Medulla oblongata (tissue), 1 donor: ENCODE data around the gene BPIFA1.
A peak's percentile ranks its signal among the peaks of the same experiment; 100 is the strongest.

Source experiments
- DNase-seq: peaks from one replicate; pipeline ENCODE4 v3.0.0-alpha.2; 2015; ENCODE audit errors: extremely low spot score

BPIFA1 gene

DNA sequence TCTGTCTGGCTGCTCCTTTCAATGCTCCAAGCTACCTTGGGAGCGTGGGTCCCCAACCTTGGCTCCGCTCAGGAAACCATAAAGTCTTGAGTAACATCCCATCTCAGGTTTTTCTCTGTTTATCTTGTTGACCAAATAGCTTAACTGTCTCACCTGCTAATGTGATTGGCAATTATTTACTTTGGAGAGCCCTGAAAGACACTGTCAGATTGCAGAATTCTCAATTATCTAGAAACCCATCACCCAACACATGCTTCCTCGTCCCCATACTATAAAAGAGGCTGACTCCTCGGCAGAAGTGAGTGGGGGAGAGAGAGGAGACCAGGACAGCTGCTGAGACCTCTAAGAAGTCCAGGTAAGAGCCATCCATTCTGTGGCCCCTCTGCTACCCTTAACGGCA, at the start of gene BPIFA1:
Gene BPIFA1 (plus strand): TSS at position 301 of the 400 bp plus-strand sequence. CDS start 1,716 bp downstream, outside the sequence.
- DNase-seq: no peak

- no peak for DNase-seq
Measured at GRCh38 chr20:33187491-33187890, 48.3 kb upstream of the BPIFA1 start.

GRCh38 chr20:33188421-33188820, 47.4 kb upstream of the BPIFA1 start:
- no peak for DNase-seq

DNA sequence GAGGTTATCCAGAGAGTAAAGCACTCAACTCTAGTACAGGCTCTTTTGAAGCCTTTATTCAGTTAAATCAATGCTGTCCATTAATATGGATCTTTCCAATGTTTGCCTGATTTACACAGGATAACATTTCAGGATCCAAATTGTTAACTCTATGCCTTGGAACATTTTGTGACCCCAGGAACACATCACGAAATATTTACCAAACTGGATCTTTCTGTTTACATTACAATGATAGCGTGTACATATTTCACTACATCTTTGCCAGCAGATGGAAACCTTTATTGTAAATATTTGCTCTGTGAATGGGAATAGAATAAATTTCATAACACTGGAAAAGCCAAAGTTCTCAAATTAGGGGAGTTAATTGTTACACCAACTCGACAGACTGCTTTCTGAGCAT, 44.3 kb upstream of the BPIFA1 start:
- DNase-seq: no peak

- no peak for DNase-seq
Measured at GRCh38 chr20:33191955-33192354, 43.8 kb upstream of the BPIFA1 start.

DNA sequence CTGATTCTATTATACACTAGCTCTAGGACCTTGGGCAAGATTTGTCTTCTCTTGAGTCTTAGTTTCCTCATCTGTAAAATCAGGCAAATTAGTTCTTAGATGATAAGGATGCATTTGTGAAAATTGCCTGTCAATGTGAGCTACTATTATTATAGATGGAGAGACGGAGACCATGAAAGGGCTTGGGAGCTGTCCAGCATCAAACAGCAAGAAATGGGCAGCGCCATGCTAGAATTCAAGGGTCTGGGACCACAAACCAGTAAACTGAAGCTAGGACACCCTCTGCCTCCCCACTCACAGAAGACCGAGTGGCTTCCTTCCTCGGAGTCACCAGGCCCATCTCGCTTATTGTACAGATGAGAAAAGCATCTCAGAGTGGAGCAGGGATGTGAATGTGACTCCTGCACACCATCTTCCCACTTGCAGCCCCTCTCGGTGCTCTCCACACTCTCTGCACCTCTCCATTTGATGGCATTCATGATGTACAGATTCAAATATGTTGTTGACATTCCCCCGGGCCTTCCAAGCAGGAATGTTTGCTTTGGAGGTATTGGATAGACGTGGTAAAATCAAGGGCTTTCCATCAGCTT, 42.8 kb upstream of the BPIFA1 start:
- DNase-seq: no peak

DNA sequence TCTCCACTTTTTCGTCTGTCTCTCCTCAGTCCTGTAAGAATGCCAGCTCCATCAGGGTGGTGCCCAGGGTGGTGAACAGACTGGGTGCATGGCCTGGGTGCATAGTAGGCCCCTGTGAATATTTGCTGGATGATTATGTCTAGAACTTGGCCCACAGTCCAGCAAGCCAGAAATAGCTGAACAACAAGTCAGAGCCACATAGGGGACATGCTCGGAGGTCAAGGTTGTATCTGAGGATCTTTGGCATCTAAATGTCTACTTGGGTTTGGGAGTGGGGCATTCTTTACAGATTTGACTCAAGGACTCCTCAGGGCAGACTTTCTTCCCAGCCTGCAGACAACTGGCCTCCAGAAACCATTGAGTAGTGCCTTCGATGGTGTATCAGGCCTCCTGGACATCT, 36.8 kb upstream of the BPIFA1 start:
- no peak for DNase-seq

DNA sequence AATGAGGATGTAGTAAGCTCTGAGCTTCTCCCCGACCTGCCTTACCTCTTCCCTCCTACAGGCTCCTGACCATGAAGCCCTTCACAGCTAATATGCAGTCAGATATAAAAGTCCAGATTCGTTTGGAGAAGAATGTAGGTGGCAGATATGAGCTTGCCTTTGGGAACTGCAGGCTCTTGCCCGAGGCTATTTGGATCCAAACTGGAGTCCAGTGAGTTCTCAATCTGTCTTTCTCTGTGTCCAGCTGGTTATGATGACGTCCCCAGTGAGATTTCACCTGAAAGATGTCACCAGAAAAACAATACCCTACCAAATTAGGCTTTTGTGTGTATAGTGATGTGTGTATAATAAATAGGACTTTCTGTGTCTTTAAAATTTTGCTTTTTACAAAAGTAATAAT, 33.3 kb upstream of the BPIFA1 start:
- no peak for DNase-seq

- DNase-seq: no peak
Measured at GRCh38 chr20:33203444-33203843, 32.4 kb upstream of the BPIFA1 start.

DNA sequence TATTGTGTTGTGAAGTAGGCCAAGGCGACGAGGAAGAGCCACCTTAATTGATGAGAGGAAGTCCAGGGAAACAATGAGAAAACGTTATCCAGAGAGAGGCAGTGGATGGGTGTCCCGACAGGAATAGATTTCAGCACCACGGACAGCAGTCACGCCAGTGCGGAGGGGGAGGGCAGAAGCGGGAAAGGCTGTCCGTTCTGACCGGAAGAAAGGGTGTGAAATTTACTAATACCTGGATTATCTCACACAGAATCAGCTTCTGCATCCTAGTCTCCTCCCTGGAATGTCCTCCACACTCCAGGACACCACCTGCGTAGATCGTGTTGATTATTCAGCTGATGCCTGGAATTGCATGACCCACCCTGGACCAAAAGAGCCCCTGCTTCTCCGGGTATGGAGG, 26.0 kb upstream of the BPIFA1 start:
- DNase-seq: peak; percentile 70

DNA sequence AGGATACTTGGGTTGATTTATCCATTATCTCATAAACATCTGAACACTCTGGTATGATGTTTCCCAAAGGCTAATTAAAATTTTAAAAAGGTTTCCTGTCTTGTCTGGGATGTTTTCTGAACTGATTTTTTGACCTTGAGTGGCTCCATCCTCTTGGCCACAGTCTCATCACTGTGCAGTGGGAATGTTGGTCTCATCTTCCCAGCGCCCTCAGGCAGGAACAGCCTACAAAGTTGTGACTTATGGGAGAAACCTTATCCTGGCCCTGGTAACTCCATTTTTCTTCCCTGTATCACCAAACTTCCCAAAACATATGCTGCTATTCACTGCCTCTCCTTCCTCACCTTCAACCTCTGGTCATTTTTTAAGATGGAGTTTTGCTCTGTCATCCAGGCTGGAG, 25.4 kb upstream of the BPIFA1 start:
- no peak for DNase-seq

DNA sequence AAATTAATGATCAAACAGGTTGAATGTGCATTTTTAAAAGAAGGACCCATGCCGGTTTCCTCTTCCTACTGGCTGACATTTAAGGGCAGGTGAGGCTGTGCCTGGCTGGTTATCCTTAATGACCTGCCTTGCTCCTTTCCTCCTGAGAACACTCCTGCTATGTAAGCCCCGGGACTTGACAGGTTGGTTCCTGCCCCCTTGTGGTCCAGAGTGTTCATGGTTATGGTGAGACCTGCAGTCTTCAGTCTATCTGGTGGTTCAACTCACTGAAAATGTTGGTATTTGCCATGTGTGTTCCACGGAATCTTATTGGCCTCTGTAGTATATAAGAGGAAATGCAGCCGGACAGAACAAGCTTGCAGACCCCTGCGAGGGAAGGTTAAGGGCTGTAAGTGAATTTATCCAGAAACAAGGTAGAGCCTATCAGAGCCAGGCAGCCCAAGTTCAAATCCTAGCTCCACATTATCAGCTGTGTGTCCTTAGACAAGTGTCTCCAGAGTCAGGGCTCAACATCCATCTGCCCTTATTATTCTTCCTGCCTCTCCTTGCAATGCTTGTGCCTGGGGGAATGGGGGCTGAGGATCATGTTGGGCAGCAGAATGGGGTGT, 23.9 kb upstream of the BPIFA1 start:
- DNase-seq: peak; percentile 8

DNA sequence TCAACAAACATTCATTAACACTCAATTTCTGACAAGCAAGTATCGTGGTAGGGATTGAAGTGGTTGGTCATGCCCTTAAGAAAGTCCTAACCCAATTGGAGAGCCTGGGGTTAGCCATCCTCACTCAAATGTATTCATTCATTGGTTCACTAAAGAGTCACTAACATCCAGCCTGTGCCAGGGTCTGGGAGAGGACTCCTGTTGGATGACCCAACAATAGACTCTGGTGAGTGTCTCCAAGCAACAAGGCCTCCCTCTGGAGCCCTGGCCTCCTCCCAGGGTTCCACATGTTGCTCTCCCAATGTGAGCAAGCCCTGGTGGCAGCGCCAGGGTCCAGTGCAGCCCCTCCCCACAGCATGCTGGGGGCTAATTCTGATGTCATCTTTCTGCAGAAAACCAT, 18.7 kb upstream of the BPIFA1 start, which contains the start of gene BPIFA3:
Gene BPIFA3 (plus strand): TSS at position 301 of the 400 bp plus-strand sequence. CDS start 185 bp downstream, outside the sequence.
- no peak for DNase-seq

GRCh38 chr20:33224399-33224798, 11.4 kb upstream of the BPIFA1 start:
- DNase-seq: no peak

GRCh38 chr20:33229843-33230242, 6.0 kb upstream of the BPIFA1 start:
- no peak for DNase-seq

DNA sequence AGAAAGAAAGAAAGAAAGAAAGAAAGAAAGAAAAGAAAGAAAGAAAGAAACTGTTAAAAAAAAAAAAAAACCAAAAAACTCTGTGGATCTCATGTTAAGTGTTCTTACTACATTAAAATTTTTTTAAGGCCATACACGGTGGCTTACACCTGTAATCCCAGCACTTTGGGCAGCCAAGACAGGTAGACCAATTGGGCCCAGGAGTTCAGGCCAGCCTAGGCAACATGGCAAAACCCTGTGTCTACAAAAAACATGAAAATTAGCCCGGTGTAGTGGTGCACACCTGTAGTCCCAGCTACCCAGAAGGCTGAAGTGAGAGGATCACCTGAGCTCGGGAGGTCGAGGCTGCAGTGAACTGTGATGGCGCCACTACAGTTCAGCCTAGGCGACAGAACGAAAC, 4.6 kb upstream of the BPIFA1 start:
- no peak for DNase-seq

DNA sequence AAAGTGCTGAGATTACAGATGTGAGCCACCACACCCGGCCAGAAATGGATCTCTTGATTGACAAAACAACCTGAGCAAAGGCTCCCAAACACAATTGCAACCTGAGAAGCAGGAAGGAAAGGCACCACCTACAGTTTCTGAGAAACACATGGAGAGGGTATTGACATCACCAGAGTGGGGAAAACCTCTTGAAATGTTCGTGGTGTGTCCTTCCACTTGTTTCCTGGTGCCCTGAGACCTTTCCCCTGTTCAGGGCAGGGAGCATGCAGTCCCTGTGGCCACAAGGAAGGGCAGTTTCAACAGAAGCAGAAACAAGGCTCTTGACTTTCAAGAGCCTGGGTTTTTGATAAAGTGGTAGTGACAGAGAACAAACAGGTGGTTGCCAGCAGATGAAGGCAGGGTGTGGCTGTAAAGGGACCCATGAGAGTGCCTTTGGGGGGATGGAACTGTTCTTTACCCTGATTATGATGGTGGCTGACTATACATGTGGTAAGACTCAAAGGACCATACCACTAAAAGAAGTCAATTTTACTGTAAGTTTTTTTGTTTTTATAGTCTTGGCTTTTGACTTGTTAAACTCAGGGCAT, 3.2 kb upstream of the BPIFA1 start:
- DNase-seq: no peak

DNA sequence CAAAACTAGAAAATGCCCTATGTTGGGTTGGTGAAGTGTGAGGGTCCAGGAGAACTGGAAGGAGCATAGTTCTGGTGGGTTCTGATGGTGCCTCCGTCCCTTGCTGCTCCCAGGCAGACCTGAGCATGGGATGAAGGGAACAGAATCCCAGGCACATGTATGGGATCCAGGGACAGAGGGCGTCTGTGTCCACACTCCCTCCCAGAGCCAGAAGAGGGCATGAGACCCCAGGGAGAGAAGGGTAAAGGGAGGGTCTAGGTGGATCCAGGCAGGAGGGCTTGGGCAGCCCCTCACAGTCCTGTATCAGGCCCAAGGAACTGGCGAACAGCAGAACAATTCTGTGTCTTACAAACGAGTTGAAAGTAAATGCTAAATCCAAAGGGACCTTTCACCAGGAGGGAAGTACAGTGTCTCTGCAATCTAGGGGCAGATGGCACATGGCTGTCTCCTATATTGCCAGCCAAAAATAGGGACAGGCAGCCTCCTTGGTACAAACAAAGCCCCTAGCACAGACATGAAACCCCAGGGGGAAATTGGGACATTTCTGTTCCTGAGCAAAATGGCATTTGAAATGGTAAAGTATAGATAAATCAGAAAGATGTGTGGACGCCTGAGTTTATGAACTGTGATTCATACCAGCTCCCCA, 2.5 kb upstream of the BPIFA1 start:
- DNase-seq: peak; percentile 5

DNA sequence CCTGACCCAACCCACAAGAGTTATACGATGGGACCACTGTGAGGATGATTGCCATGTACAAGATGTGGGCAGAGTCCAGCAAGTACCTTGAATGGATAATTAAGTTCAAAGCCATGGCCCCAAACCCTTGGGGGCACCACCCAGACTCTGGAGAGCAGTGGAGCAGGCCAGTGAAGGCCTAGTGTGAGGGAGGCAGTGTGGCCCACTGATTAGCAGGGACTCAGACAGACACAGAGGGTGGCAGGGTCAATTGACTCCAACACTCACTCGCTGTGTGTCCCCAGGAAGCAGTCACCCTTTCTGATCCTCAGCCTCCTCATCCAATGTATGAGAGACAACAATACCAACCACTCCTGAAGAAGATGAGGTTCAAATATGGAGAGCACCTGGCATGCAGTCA, 1.7 kb upstream of the BPIFA1 start:
- no peak for DNase-seq

GRCh38 chr20:33236351-33236750, 555 bp downstream of the BPIFA1 start:
- no peak for DNase-seq

DNA sequence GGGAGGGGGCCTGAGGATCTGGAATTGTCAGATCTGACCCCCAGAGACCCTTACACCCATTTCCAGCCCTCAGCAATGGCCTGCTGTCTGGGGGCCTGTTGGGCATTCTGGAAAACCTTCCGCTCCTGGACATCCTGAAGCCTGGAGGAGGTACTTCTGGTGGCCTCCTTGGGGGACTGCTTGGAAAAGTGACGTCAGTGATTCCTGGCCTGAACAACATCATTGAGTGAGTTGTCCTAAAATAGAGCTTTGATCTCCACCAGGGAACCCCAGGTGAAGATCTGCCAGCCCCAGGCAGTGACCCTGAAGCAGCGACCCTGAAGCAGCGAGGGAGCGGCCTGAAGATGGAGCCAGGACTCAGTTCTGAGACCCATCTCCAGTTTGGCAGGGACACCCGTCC, 2.2 kb downstream of the BPIFA1 start:
- no peak for DNase-seq

- DNase-seq: no peak
Measured at GRCh38 chr20:33239418-33239817, 3.6 kb downstream of the BPIFA1 start.
